Peyer's patch (tissue), 4 donors: ENCODE data around the gene VMP1.

Experiments
- POLR2A ChIP-seq, 2 donors: fragments of 450-650 bp; IDR thresholded peaks; one replicate each; pipeline ENCODE4 v1.5.1; 2017; ENCODE audit warnings: antibody characterized with exemption in 2 of 2, mild to moderate bottlenecking in 2 of 2, moderate library complexity in 2 of 2
- TF ChIP-seq, protein P1 (sequence below), 6 experiments: fragments of 450-650 bp in 4 of 6; fragments of 200-600 bp in 2 of 6; sonication (generic) in 1 of 6; IDR thresholded peaks; one replicate each; pipeline ENCODE4 v1.5.1; 2017 to 2019; ENCODE audit warnings: antibody characterized with exemption in 6 of 6, mild to moderate bottlenecking in 3 of 6, moderate library complexity in 1 of 6

DNA sequence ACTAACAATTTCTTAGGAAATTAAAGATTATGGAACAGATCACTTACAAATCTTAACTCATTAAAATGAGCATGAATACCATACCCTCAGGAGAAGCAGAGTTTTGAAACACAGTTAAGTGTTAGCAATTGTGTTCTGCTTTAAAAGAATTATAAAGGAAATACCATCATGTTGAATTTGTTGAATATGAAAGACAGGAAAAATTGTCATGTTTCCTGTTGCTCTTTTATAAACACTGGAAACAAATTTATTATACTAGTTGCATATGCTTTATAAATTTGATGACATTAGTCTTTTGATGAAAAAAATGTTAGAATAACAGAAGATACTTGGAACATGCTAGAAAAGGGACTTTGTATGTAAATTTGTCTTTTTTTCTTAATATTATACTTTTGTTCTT, 59.7 kb downstream of the VMP1 start:
- no peak for TF ChIP-seq POLR2A (IDR thresholded peaks at IDR 0.05)
- TF ChIP-seq, protein P1, sequence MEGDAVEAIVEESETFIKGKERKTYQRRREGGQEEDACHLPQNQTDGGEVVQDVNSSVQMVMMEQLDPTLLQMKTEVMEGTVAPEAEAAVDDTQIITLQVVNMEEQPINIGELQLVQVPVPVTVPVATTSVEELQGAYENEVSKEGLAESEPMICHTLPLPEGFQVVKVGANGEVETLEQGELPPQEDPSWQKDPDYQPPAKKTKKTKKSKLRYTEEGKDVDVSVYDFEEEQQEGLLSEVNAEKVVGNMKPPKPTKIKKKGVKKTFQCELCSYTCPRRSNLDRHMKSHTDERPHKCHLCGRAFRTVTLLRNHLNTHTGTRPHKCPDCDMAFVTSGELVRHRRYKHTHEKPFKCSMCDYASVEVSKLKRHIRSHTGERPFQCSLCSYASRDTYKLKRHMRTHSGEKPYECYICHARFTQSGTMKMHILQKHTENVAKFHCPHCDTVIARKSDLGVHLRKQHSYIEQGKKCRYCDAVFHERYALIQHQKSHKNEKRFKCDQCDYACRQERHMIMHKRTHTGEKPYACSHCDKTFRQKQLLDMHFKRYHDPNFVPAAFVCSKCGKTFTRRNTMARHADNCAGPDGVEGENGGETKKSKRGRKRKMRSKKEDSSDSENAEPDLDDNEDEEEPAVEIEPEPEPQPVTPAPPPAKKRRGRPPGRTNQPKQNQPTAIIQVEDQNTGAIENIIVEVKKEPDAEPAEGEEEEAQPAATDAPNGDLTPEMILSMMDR (IDR thresholded peaks at IDR 0.05) = no peak
